ENCODE data around the gene TP53TG3. TPM values are rescaled to one million over a fixed set of nuclear protein-coding genes. Genes with fewer than 3 reads are reported as not detected.
"Not testable (repeated sequence)": the region's sequence is repeated elsewhere in the genome, so short reads cannot be mapped to it uniquely, and the experiment has no call there.

Gene TP53TG3
- total and polyA plus RNA-seq, 2 of the 13 experiments (the other 11 are each of a cell fraction or from before 2014, with no cell fraction given), result not detected

- WGBS (ENCODE audit: low lambda C conversion rate), result 3% methylated on average over 1 of the region's 1 CpG
- in situ Hi-C loops (cut with HindIII; ENCODE audit: extremely low pct_ligation_motif_present, low pct_unique_long_range_greater_than_20kb); H3K79me2 ChIP-seq (ENCODE audit: insufficient read depth, low read length); BruUV-seq (replicated peaks); intact Hi-C loops (cut with micrococcal nuclease; ENCODE audit: unreplicated experiment); CTCF ChIA-PET (ENCODE audit: low intra/inter-chr PET ratio, low total read pairs); H3K4me2 ChIP-seq (ENCODE audit: low read depth, low read length); H3K4me3 ChIP-seq (replicated peaks in 1 of 3; ENCODE audit: insufficient read depth in 1 of 3, low read depth in 2 of 3, low read length in 3 of 3); FAIRE-seq; POLR2A ChIA-PET; H3K9me3 ChIP-seq (ENCODE audit: low read length); H2AFZ ChIP-seq (ENCODE audit: low read length); DNase-seq (ENCODE audit: low spot score); H3K27ac ChIP-seq (ENCODE audit: extremely low read length, insufficient read depth, low read length); H3K36me3 ChIP-seq (replicated peaks in 1 of 2; ENCODE audit: control insufficient read depth in 1 of 2, insufficient read depth in 2 of 2, low read length in 2 of 2); ATAC-seq; H3K27me3 ChIP-seq (ENCODE audit: control insufficient read depth in 1 of 2, insufficient read depth in 2 of 2, low read length in 2 of 2); H4K20me1 ChIP-seq (ENCODE audit: insufficient read depth, low read length); H3K4me1 ChIP-seq (ENCODE audit: insufficient read depth, low read length); H3K9ac ChIP-seq (ENCODE audit: insufficient read depth, low read depth, low read length); TF ChIP-seq ATF7, SOX6 (CRISPR knock-in tag; IDR thresholded peaks at IDR 0.05): not testable (repeated sequence)
- peak; percentile 87; the same call in 1 of the 2 replicates for TF ChIP-seq ZNF24 (IDR thresholded peaks at IDR 0.05)
- TF ChIP-seq ATF7 (IDR thresholded peaks at IDR 0.05), result peak; percentile 96
- 0 out of 2 replicates have a peak, but pooled peaks have one; percentile 31 for TF ChIP-seq SOX6 (IDR thresholded peaks at IDR 0.05)
Observed at GRCh38 chr16:32644715-32645114, 31.2 kb downstream of the TP53TG3 start.

GRCh38 chr16:32637614-32638013 lies 38.4 kb downstream of the TP53TG3 start:
- WGBS (ENCODE audit: low lambda C conversion rate), result no CpG with 5 or more reads among the region's 20 CpGs
- not testable (repeated sequence) for BruUV-seq (replicated peaks)

GRCh38 chr16:32632096-32632495 lies 43.9 kb downstream of the TP53TG3 start:
- H3K9ac ChIP-seq (ENCODE audit: insufficient read depth, low read depth, low read length); BruUV-seq (replicated peaks); H3K9me3 ChIP-seq (ENCODE audit: low read length); H3K79me2 ChIP-seq (ENCODE audit: insufficient read depth, low read length); H3K27ac ChIP-seq (ENCODE audit: extremely low read length, insufficient read depth, low read length); H3K4me1 ChIP-seq (ENCODE audit: insufficient read depth, low read length); POLR2A ChIA-PET; H4K20me1 ChIP-seq (ENCODE audit: insufficient read depth, low read length); ATAC-seq; CTCF ChIA-PET (ENCODE audit: low intra/inter-chr PET ratio, low total read pairs); FAIRE-seq; intact Hi-C loops (cut with micrococcal nuclease; ENCODE audit: unreplicated experiment); H3K4me3 ChIP-seq (replicated peaks in 1 of 3; ENCODE audit: insufficient read depth in 1 of 3, low read depth in 2 of 3, low read length in 3 of 3); in situ Hi-C loops (cut with HindIII; ENCODE audit: extremely low pct_ligation_motif_present, low pct_unique_long_range_greater_than_20kb); H2AFZ ChIP-seq (ENCODE audit: low read length); DNase-seq (ENCODE audit: low spot score); H3K36me3 ChIP-seq (replicated peaks in 1 of 2; ENCODE audit: control insufficient read depth in 1 of 2, insufficient read depth in 2 of 2, low read length in 2 of 2); H3K4me2 ChIP-seq (ENCODE audit: low read depth, low read length); H3K27me3 ChIP-seq (ENCODE audit: control insufficient read depth in 1 of 2, insufficient read depth in 2 of 2, low read length in 2 of 2): not testable (repeated sequence)
- 10% methylated on average over 5 of the region's 8 CpGs for WGBS (ENCODE audit: low lambda C conversion rate)

More at GRCh38 chr16:32637614-32638013, 38.4 kb downstream of the TP53TG3 start:
- FAIRE-seq; POLR2A ChIA-PET; H3K9ac ChIP-seq (ENCODE audit: insufficient read depth, low read depth, low read length); H4K20me1 ChIP-seq (ENCODE audit: insufficient read depth, low read length); H2AFZ ChIP-seq (ENCODE audit: low read length); H3K9me3 ChIP-seq (ENCODE audit: low read length); CTCF ChIA-PET (ENCODE audit: low intra/inter-chr PET ratio, low total read pairs); DNase-seq (ENCODE audit: low spot score); H3K4me3 ChIP-seq (replicated peaks in 1 of 3; ENCODE audit: insufficient read depth in 1 of 3, low read depth in 2 of 3, low read length in 3 of 3); ATAC-seq; in situ Hi-C loops (cut with HindIII; ENCODE audit: extremely low pct_ligation_motif_present, low pct_unique_long_range_greater_than_20kb); H3K27ac ChIP-seq (ENCODE audit: extremely low read length, insufficient read depth, low read length); H3K27me3 ChIP-seq (ENCODE audit: control insufficient read depth in 1 of 2, insufficient read depth in 2 of 2, low read length in 2 of 2); H3K4me1 ChIP-seq (ENCODE audit: insufficient read depth, low read length); H3K79me2 ChIP-seq (ENCODE audit: insufficient read depth, low read length); H3K4me2 ChIP-seq (ENCODE audit: low read depth, low read length); intact Hi-C loops (cut with micrococcal nuclease; ENCODE audit: unreplicated experiment); H3K36me3 ChIP-seq (replicated peaks in 1 of 2; ENCODE audit: control insufficient read depth in 1 of 2, insufficient read depth in 2 of 2, low read length in 2 of 2): not testable (repeated sequence)
